SK-N-SH treated with all-trans-retinoic acid at 6 μM for 48 hours (cell line): ENCODE measurements around the gene LOXL3.
A peak's percentile ranks its signal among the peaks of the same experiment; 100 is the strongest.

ENCODE experiments used
- ATAC-seq: fragments of 200-7000 bp; cut with Tn5 transposase; 3 replicates; pipeline ENCODE4 v1.9.1; 2020; ENCODE audit warnings: mild to moderate bottlenecking, moderate library complexity
- ARNTL ChIP-seq: fragments of 450-650 bp; formaldehyde crosslinking; IDR thresholded peaks from 2 replicates; pipeline ENCODE4 v1.5.0; 2020; ENCODE audit warnings: low read depth, mild to moderate bottlenecking, moderate library complexity, borderline replicate concordance
- BACH2 ChIP-seq: fragments of 250-450 bp; sonication (Bioruptor Pico); IDR thresholded peaks from 2 replicates; pipeline ENCODE4 v1.9.0; 2021; ENCODE audit warnings: mild to moderate bottlenecking, borderline replicate concordance
- CREB5 ChIP-seq: fragments of 250-450 bp; sonication (Bioruptor Pico); IDR thresholded peaks from 2 replicates; pipeline ENCODE4 v1.5.1; 2020; ENCODE audit warnings: low read depth, mild to moderate bottlenecking, moderate library complexity
- CSDC2 ChIP-seq: fragments of 250-450 bp; sonication (Bioruptor Pico); IDR thresholded peaks from 2 replicates; pipeline ENCODE4 v1.5.0; 2020; ENCODE audit warnings: mild to moderate bottlenecking, moderate library complexity
- ESRRG ChIP-seq: fragments of 250-450 bp; sonication (Bioruptor Pico); IDR thresholded peaks from 2 replicates; pipeline ENCODE4 v1.6.1; 2021; ENCODE audit warnings: mild to moderate bottlenecking
- GLIS3 ChIP-seq: fragments of 250-450 bp; sonication (Bioruptor Pico); IDR thresholded peaks from 2 replicates; pipeline ENCODE4 v1.5.0; 2020; ENCODE audit warnings: mild to moderate bottlenecking, moderate library complexity
- ISL1 ChIP-seq: fragments of 250-450 bp; sonication (Bioruptor Pico); IDR thresholded peaks from 2 replicates; pipeline ENCODE4 v2.1.2; 2022; ENCODE audit warnings: mild to moderate bottlenecking, moderate library complexity
- OSR1 ChIP-seq: fragments of 250-450 bp; sonication (Bioruptor Pico); IDR thresholded peaks from 2 replicates; pipeline ENCODE4 v1.8.0; 2022; ENCODE audit warnings: moderate library complexity, mild to moderate bottlenecking, inconsistent platforms
- PPARA ChIP-seq: fragments of 250-450 bp; sonication (Bioruptor Pico); IDR thresholded peaks from 2 replicates; pipeline ENCODE4 v1.5.0; 2020; ENCODE audit warnings: mild to moderate bottlenecking, borderline replicate concordance
- RARB ChIP-seq: fragments of 250-450 bp; sonication (Bioruptor Pico); IDR thresholded peaks from 2 replicates; pipeline ENCODE4 v1.8.0; 2021; ENCODE audit warnings: mild to moderate bottlenecking, moderate library complexity
- SNAI2 ChIP-seq: fragments of 250-450 bp; sonication (Bioruptor Pico); IDR thresholded peaks from 2 replicates; pipeline ENCODE4 v1.5.0; 2020; ENCODE audit warnings: mild to moderate bottlenecking, moderate library complexity
- TCF4 ChIP-seq: fragments of 250-450 bp; sonication (Bioruptor Pico); IDR thresholded peaks from 2 replicates; pipeline ENCODE4 v1.8.0; 2021; ENCODE audit warnings: mild to moderate bottlenecking, moderate library complexity, borderline replicate concordance
- TOX ChIP-seq: fragments of 250-450 bp; sonication (Bioruptor Pico); IDR thresholded peaks from 2 replicates; pipeline ENCODE4 v1.8.0; 2021; ENCODE audit warnings: mild to moderate bottlenecking, moderate library complexity, borderline replicate concordance
- TSHZ2 ChIP-seq: fragments of 250-450 bp; sonication (Bioruptor Pico); IDR thresholded peaks from 2 replicates; pipeline ENCODE4 v1.5.0; 2020; ENCODE audit warnings: mild to moderate bottlenecking, moderate library complexity
- ZC3H10 ChIP-seq: fragments of 250-450 bp; sonication (Bioruptor Pico); IDR thresholded peaks from 2 replicates; pipeline ENCODE4 v1.5.1; 2021; ENCODE audit warnings: mild to moderate bottlenecking, moderate library complexity
- ZFP3 ChIP-seq: fragments of 250-450 bp; sonication (Bioruptor Pico); IDR thresholded peaks from 2 replicates; pipeline ENCODE4 v1.5.0; 2020; ENCODE audit warnings: mild to moderate bottlenecking, moderate library complexity
- ZFP30 ChIP-seq: fragments of 450-650 bp; formaldehyde crosslinking; IDR thresholded peaks from 2 replicates; pipeline ENCODE4 v1.5.0; 2022; ENCODE audit warnings: mild to moderate bottlenecking, moderate library complexity
- ZNF565 ChIP-seq: fragments of 450-650 bp; formaldehyde crosslinking; conservative IDR thresholded peaks from 2 replicates; pipeline ENCODE4 v1.5.0; 2020; ENCODE audit warnings: low read depth, mild to moderate bottlenecking, moderate library complexity
- ZNF70 ChIP-seq: fragments of 450-650 bp; formaldehyde crosslinking; IDR thresholded peaks from 2 replicates; pipeline ENCODE4 v1.5.0; 2020; ENCODE audit warnings: mild to moderate bottlenecking, moderate library complexity
- ZNF8 ChIP-seq: fragments of 450-650 bp; formaldehyde crosslinking; IDR thresholded peaks from 2 replicates; pipeline ENCODE4 v1.5.0; 2020; ENCODE audit warnings: mild to moderate bottlenecking, moderate library complexity
- TF ChIP-seq, protein P1 (sequence below): fragments of 250-450 bp; sonication (Bioruptor Pico); IDR thresholded peaks from 2 replicates; pipeline ENCODE4 v1.8.0; 2021; ENCODE audit warnings: low read depth, mild to moderate bottlenecking, moderate library complexity, borderline replicate concordance
- TF ChIP-seq, protein P2 (sequence below): fragments of 250-450 bp; sonication (Bioruptor Pico); IDR thresholded peaks from 2 replicates; pipeline ENCODE4 v1.8.0; 2020; ENCODE audit warnings: mild to moderate bottlenecking, moderate library complexity, borderline replicate concordance
- TF ChIP-seq, protein P3 (sequence below): fragments of 250-450 bp; sonication (Bioruptor Pico); IDR thresholded peaks from 2 replicates; pipeline ENCODE4 v1.5.1; 2021; ENCODE audit warnings: mild to moderate bottlenecking, moderate library complexity

LOXL3 gene

GRCh38 chr2:74599676-74600075 is 45.9 kb upstream of the LOXL3 start:
- TF ChIP-seq GLIS3 (CRISPR knock-in tag) (no peak), ARNTL (CRISPR knock-in tag) (no peak), ESRRG (CRISPR knock-in tag) (no peak), PPARA (CRISPR knock-in tag) (no peak), RARB (CRISPR knock-in tag) (no peak), ZFP3 (no peak), ZFP30 (CRISPR knock-in tag) (no peak), ZNF565 (no peak), ZNF70 (CRISPR knock-in tag) (no peak), SNAI2 (CRISPR knock-in tag) (no peak), ISL1 (CRISPR knock-in tag) (no peak), TCF4 (CRISPR knock-in tag) (no peak), BACH2 (CRISPR knock-in tag) (no peak), CSDC2 (CRISPR knock-in tag) (no peak), TOX (no peak), CREB5 (CRISPR knock-in tag) (no peak)
- TF ChIP-seq, protein P1, sequence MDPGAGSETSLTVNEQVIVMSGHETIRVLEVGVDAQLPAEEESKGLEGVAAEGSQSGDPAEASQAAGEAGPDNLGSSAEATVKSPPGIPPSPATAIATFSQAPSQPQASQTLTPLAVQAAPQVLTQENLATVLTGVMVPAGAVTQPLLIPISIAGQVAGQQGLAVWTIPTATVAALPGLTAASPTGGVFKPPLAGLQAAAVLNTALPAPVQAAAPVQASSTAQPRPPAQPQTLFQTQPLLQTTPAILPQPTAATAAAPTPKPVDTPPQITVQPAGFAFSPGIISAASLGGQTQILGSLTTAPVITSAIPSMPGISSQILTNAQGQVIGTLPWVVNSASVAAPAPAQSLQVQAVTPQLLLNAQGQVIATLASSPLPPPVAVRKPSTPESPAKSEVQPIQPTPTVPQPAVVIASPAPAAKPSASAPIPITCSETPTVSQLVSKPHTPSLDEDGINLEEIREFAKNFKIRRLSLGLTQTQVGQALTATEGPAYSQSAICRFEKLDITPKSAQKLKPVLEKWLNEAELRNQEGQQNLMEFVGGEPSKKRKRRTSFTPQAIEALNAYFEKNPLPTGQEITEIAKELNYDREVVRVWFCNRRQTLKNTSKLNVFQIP (CRISPR knock-in tag), result no peak
- TF ChIP-seq, protein P2, sequence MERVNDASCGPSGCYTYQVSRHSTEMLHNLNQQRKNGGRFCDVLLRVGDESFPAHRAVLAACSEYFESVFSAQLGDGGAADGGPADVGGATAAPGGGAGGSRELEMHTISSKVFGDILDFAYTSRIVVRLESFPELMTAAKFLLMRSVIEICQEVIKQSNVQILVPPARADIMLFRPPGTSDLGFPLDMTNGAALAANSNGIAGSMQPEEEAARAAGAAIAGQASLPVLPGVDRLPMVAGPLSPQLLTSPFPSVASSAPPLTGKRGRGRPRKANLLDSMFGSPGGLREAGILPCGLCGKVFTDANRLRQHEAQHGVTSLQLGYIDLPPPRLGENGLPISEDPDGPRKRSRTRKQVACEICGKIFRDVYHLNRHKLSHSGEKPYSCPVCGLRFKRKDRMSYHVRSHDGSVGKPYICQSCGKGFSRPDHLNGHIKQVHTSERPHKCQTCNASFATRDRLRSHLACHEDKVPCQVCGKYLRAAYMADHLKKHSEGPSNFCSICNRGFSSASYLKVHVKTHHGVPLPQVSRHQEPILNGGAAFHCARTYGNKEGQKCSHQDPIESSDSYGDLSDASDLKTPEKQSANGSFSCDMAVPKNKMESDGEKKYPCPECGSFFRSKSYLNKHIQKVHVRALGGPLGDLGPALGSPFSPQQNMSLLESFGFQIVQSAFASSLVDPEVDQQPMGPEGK (CRISPR knock-in tag), result no peak
- ATAC-seq, result no peak

DNA sequence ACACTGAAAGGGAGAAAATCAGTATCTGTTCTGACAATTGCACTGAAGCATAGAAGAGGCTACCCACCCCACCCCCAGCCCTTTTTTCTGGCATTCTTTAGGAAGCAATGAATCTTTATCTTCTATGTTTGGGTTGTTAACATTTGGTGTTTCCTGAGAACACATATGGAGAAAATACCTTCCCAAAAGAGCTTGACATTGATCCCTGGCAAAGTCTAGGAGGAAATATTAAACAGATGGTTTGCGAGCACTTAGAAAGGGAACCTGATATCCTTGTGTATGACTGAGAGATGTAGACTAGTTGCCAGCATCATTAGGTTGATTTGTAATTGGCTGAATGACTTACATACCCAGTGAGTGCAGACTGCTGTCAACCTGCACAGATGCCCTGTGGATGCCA is 43.7 kb upstream of the LOXL3 start:
- ATAC-seq, result peak; percentile 91
- TF ChIP-seq RARB (CRISPR knock-in tag), result 0 out of 2 replicates have a peak, but pooled peaks have one; percentile 43
- TF ChIP-seq OSR1, result no peak
- no peak for TF ChIP-seq ZFP30 (CRISPR knock-in tag)
- TF ChIP-seq ZNF70 (CRISPR knock-in tag), result no peak
- TF ChIP-seq ZFP3, result no peak
- TF ChIP-seq ISL1 (CRISPR knock-in tag), result peak; percentile 37; the same call in 1 of the 2 replicates
- no peak for TF ChIP-seq PPARA (CRISPR knock-in tag)
- no peak for TF ChIP-seq ZNF8
- TF ChIP-seq ESRRG (CRISPR knock-in tag), result no peak
- TF ChIP-seq ZC3H10, result peak; percentile 64; the same call in 1 of the 2 replicates
- TF ChIP-seq, protein P2 (CRISPR knock-in tag), result peak; percentile 35; the same call in 1 of the 2 replicates
- no peak for TF ChIP-seq CREB5 (CRISPR knock-in tag)
- no peak for TF ChIP-seq CSDC2 (CRISPR knock-in tag)
- no peak for TF ChIP-seq SNAI2 (CRISPR knock-in tag)
- no peak for TF ChIP-seq TSHZ2 (CRISPR knock-in tag)
- TF ChIP-seq GLIS3 (CRISPR knock-in tag), result no peak
- no peak for TF ChIP-seq ZNF565
- no peak for TF ChIP-seq BACH2 (CRISPR knock-in tag)
- TF ChIP-seq, protein P1 (CRISPR knock-in tag), result no peak
- TF ChIP-seq TCF4 (CRISPR knock-in tag), result no peak
- TF ChIP-seq, protein P3, sequence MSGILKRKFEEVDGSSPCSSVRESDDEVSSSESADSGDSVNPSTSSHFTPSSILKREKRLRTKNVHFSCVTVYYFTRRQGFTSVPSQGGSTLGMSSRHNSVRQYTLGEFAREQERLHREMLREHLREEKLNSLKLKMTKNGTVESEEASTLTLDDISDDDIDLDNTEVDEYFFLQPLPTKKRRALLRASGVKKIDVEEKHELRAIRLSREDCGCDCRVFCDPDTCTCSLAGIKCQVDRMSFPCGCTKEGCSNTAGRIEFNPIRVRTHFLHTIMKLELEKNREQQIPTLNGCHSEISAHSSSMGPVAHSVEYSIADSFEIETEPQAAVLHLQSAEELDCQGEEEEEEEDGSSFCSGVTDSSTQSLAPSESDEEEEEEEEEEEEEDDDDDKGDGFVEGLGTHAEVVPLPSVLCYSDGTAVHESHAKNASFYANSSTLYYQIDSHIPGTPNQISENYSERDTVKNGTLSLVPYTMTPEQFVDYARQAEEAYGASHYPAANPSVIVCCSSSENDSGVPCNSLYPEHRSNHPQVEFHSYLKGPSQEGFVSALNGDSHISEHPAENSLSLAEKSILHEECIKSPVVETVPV (CRISPR knock-in tag), result no peak
- peak; percentile 89 for TF ChIP-seq TOX
- TF ChIP-seq ARNTL (CRISPR knock-in tag), result no peak
